GM23338 (cell line): ENCODE data around the gene TBL1XR1. TPM values are rescaled to one million over a fixed set of nuclear protein-coding genes. Genes with fewer than 3 reads are reported as not detected.
A peak's percentile ranks its signal among the peaks of the same experiment; 100 is the strongest.

ENCODE experiments used
- ATAC-seq: fragments of 200-7000 bp; cut with Tn5 transposase; 3 replicates; pipeline ENCODE4 v1.9.1; 2020
- DNase-seq: peaks from one replicate; pipeline ENCODE4 v3.0.0-alpha.2; 2015; ENCODE audit warnings: low spot score
- H2AFZ ChIP-seq: fragments of 200-600 bp; sonication (generic); 2 replicates; pipeline ENCODE4 v1.8.0; 2016; ENCODE audit warnings: antibody characterized with exemption, mild to moderate bottlenecking, moderate library complexity
- H3F3A ChIP-seq: fragments of 200-600 bp; sonication (generic); replicated peaks from 2 replicates; pipeline ENCODE4 v1.8.0; 2017; ENCODE audit warnings: antibody characterized with exemption, mixed run types, low read depth
- H3K27ac ChIP-seq: fragments of 200-600 bp; sonication (generic); 2 replicates; pipeline ENCODE4 v1.6.1; 2016; ENCODE audit warnings: low read depth
- H3K27me3 ChIP-seq: fragments of 200-600 bp; sonication (generic); 2 replicates; pipeline ENCODE4 v1.8.0; 2016; ENCODE audit warnings: mild to moderate bottlenecking, mixed run types, moderate library complexity; ENCODE audit not compliant: insufficient read depth
- H3K36me3 ChIP-seq: fragments of 200-600 bp; sonication (generic); 2 replicates; pipeline ENCODE4 v1.8.0; 2016; ENCODE audit warnings: mild to moderate bottlenecking; ENCODE audit not compliant: insufficient read depth
- H3K4me1 ChIP-seq: fragments of 200-600 bp; sonication (generic); 2 replicates; pipeline ENCODE4 v1.8.0; 2016; ENCODE audit warnings: mild to moderate bottlenecking, moderate library complexity; ENCODE audit not compliant: insufficient read depth
- H3K4me2 ChIP-seq: fragments of 200-600 bp; sonication (generic); 2 replicates; pipeline ENCODE4 v1.7.1; 2017; ENCODE audit warnings: mixed run types
- H3K4me3 ChIP-seq: fragments of 200-600 bp; sonication (generic); 2 replicates; pipeline ENCODE4 v1.6.1; 2016; ENCODE audit warnings: mixed run types
- H3K79me2 ChIP-seq: fragments of 200-600 bp; sonication (generic); replicated peaks from 2 replicates; pipeline ENCODE4 v1.8.0; 2017; ENCODE audit warnings: mild to moderate bottlenecking; ENCODE audit not compliant: insufficient read depth
- H3K9me2 ChIP-seq: fragments of 200-600 bp; sonication (generic); 2 replicates; pipeline ENCODE4 v1.8.0; 2017; ENCODE audit not compliant: insufficient read depth
- H4K20me1 ChIP-seq: fragments of 200-600 bp; sonication (generic); replicated peaks from 2 replicates; pipeline ENCODE4 v1.8.0; 2017; ENCODE audit warnings: mild to moderate bottlenecking; ENCODE audit not compliant: insufficient read depth
- H3K27ac Mint-ChIP-seq: 2 replicates; pipeline ENCODE4 v1.8.0; 2020; ENCODE audit warnings: inconsistent platforms, mild to moderate bottlenecking, moderate library complexity, mixed read lengths
- H3K27me3 Mint-ChIP-seq: 3 replicates; pipeline ENCODE4 v1.8.0; 2022; ENCODE audit warnings: low read depth, mild to moderate bottlenecking, moderate library complexity, mixed read lengths, inconsistent platforms; ENCODE audit not compliant: insufficient read depth, poor library complexity
- H3K36me3 Mint-ChIP-seq: 3 replicates; pipeline ENCODE4 v1.8.0; 2021; ENCODE audit warnings: low read depth, mild to moderate bottlenecking, inconsistent platforms, moderate library complexity, mixed read lengths
- H3K4me1 Mint-ChIP-seq: 3 replicates; pipeline ENCODE4 v1.8.0; 2020; ENCODE audit warnings: mild to moderate bottlenecking, inconsistent platforms, mixed read lengths
- H3K4me3 Mint-ChIP-seq: 3 replicates; pipeline ENCODE4 v1.8.0; 2021; ENCODE audit warnings: moderate library complexity, mild to moderate bottlenecking, inconsistent platforms, mixed read lengths
- H3K9me3 Mint-ChIP-seq: 3 replicates; pipeline ENCODE4 v1.8.0; 2020; ENCODE audit warnings: moderate library complexity, mild to moderate bottlenecking, inconsistent platforms, mixed read lengths
- CREB1 ChIP-seq: fragments of 250-450 bp; sonication (Bioruptor Pico); IDR thresholded peaks from 2 replicates; pipeline ENCODE4 v1.5.0; 2020; ENCODE audit warnings: low read depth, mild to moderate bottlenecking, moderate library complexity
- EZH2 ChIP-seq: fragments of 200-600 bp; sonication (generic); IDR thresholded peaks from one replicate; pipeline ENCODE4 v1.8.0; 2017; ENCODE audit warnings: antibody characterized with exemption, mild to moderate bottlenecking, low read depth; ENCODE audit not compliant: unreplicated experiment
- EZH2phosphoT487 ChIP-seq: fragments of 200-600 bp; sonication (generic); IDR thresholded peaks from one replicate; pipeline ENCODE4 v1.8.1; 2018; ENCODE audit warnings: antibody characterized with exemption; ENCODE audit not compliant: unreplicated experiment
- JUNB ChIP-seq: IDR thresholded peaks from one replicate; pipeline ENCODE4 v1.6.1; 2016; ENCODE audit warnings: antibody characterized with exemption; ENCODE audit not compliant: unreplicated experiment
- POLR2AphosphoS5 ChIP-seq: IDR thresholded peaks from 2 replicates; pipeline ENCODE4 v1.6.1; 2016; ENCODE audit warnings: antibody characterized with exemption, low read depth
- STAT1 ChIP-seq: IDR thresholded peaks from one replicate; pipeline ENCODE4 v1.6.1; 2016; ENCODE audit warnings: antibody characterized with exemption; ENCODE audit not compliant: unreplicated experiment
- ZNF114 ChIP-seq: fragments of 250-450 bp; sonication (Bioruptor Pico); IDR thresholded peaks from 2 replicates; pipeline ENCODE4 v1.5.0; 2020; ENCODE audit warnings: mild to moderate bottlenecking, moderate library complexity
- ZNF331 ChIP-seq: fragments of 250-450 bp; sonication (Bioruptor Pico); IDR thresholded peaks from 2 replicates; pipeline ENCODE4 v1.5.0; 2020; ENCODE audit warnings: low read depth, mild to moderate bottlenecking, moderate library complexity
- polyA plus RNA-seq: library from polyadenylated mRNA; unstranded; fragments of >200 nt; fragmentation: Nextera tagmentation; extraction: Ambion mirVana; gene quantifications from 2 replicates; pipeline ENCODE4 v1.2.1, GENCODE V29; 2016
- total RNA-seq: library from RNA; depleted of rRNA; stranded (reverse); fragments of >200 nt; shearing (Covaris generic); gene quantifications from 2 replicates; pipeline ENCODE4 v1.2.3, GENCODE V29; 2014
- TF ChIP-seq, protein P1 (sequence below): IDR thresholded peaks from one replicate; pipeline ENCODE4 v1.6.1; 2018; ENCODE audit warnings: antibody characterized with exemption; ENCODE audit not compliant: unreplicated experiment
- TF ChIP-seq, protein P2 (sequence below): IDR thresholded peaks from 2 replicates; pipeline ENCODE4 v1.6.1; 2016; ENCODE audit warnings: antibody characterized with exemption

Gene TBL1XR1
- total and polyA plus RNA-seq, 2 experiments from 2014 or later = 49.6 to 122 TPM

DNA sequence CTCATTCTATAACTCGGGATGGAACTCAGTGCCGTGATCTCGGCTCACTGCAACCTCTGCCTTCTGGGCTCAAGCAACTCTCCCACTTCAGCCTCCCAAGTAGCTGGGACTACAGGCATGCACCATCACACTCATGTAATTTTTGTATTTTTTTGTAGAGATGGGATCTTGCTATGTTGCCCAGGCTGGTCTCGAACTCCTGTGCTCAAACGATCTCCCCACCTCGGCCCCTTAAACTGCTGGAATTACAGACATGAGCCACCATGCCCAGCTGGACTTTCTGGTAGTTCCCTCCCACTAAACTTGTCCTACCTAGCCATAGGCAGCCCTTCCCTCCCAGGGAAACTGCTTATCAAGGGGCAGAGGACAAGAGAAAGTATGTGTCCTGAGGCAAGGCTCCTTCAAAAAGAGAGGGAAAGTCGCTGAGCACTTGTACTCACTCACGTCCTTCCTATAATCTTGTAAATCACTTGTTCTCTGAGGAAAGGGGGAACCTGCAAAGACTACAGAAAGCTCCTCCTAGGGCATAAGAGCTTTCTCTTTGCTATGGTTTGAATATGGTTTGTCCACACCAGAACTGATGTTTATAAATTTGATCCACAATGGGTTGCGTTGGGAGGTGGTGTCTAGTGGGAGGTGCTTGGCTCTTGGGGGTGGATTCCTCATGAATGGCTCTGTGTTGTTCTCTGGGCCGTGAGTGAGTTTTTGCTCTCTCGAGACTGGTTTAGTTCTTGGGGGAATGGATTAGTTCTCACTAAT lies 13.6 kb upstream of the TBL1XR1 start:
- no peaks in the 10 kb centered on the region for H4K20me1 ChIP-seq
- Mint-ChIP-seq H3K27ac (no peak overlapping the region), H3K27me3 (peaks cover 4% of the 10 kb centered on the region), H3K36me3 (no peaks in the 10 kb centered on the region; the same call in 2 of the 3 replicates), H3K4me1 (peaks cover 7% of the 10 kb centered on the region), H3K9me3 (peaks cover under 1% of the 10 kb centered on the region; the same call in 1 of the 3 replicates), H3K4me3 (no peak overlapping the region)
- no peaks in the 10 kb centered on the region for H3K36me3 ChIP-seq
- H3K4me3 ChIP-seq = no peak overlapping the region
- ATAC-seq (no peak), DNase-seq (no peak)
- TF ChIP-seq POLR2AphosphoS5 (no peak), STAT1 (no peak), CREB1 (no peak), EZH2phosphoT487 (no peak), EZH2 (no peak), JUNB (no peak)
- TF ChIP-seq, protein P1, sequence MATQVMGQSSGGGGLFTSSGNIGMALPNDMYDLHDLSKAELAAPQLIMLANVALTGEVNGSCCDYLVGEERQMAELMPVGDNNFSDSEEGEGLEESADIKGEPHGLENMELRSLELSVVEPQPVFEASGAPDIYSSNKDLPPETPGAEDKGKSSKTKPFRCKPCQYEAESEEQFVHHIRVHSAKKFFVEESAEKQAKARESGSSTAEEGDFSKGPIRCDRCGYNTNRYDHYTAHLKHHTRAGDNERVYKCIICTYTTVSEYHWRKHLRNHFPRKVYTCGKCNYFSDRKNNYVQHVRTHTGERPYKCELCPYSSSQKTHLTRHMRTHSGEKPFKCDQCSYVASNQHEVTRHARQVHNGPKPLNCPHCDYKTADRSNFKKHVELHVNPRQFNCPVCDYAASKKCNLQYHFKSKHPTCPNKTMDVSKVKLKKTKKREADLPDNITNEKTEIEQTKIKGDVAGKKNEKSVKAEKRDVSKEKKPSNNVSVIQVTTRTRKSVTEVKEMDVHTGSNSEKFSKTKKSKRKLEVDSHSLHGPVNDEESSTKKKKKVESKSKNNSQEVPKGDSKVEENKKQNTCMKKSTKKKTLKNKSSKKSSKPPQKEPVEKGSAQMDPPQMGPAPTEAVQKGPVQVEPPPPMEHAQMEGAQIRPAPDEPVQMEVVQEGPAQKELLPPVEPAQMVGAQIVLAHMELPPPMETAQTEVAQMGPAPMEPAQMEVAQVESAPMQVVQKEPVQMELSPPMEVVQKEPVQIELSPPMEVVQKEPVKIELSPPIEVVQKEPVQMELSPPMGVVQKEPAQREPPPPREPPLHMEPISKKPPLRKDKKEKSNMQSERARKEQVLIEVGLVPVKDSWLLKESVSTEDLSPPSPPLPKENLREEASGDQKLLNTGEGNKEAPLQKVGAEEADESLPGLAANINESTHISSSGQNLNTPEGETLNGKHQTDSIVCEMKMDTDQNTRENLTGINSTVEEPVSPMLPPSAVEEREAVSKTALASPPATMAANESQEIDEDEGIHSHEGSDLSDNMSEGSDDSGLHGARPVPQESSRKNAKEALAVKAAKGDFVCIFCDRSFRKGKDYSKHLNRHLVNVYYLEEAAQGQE = no peak
- H3F3A ChIP-seq = no peaks in the 10 kb centered on the region
- no peaks in the 10 kb centered on the region for H3K27me3 ChIP-seq
- no peak overlapping the region for H3K27ac ChIP-seq
- peak overlapping the region; percentile 38; the same call in 1 of the 2 replicates for H2AFZ ChIP-seq
- H3K4me1 ChIP-seq = peaks cover 4% of the 10 kb centered on the region; the same call in 1 of the 2 replicates
- no peaks in the 10 kb centered on the region for H3K9me2 ChIP-seq
- no peaks in the 10 kb centered on the region for H3K79me2 ChIP-seq
- no peak overlapping the region for H3K4me2 ChIP-seq

DNA sequence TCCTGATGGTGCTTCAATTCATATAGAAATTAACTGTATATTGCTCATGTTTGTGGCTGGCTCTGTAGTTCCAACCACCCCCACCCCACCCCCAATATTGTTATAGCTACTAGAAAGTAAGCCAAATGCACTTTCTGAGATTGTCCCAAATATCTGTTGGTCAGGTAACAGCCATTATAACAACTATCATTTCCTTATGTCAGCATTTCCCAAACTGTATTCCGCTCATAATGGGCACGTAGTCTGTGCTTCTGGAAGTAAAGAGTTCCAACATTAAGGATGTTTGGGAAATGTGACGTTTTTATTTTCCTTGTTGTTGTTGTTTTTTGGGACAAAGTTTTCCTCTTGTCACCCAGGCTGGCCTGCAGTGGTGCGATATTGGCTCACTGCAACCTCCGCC lies 12.2 kb upstream of the TBL1XR1 start:
- H3K27me3 ChIP-seq = no peaks in the 10 kb centered on the region
- no peak overlapping the region for H3K4me2 ChIP-seq
- H3K9me2 ChIP-seq = no peaks in the 10 kb centered on the region
- peaks cover 7% of the 10 kb centered on the region for H3K4me1 Mint-ChIP-seq
- peaks cover 4% of the 10 kb centered on the region for H3K27me3 Mint-ChIP-seq
- no peaks in the 10 kb centered on the region for H3K36me3 ChIP-seq
- H3F3A ChIP-seq = no peaks in the 10 kb centered on the region
- no peak overlapping the region for H3K4me3 ChIP-seq
- H3K9me3 Mint-ChIP-seq = peaks cover 12% of the 10 kb centered on the region
- no peaks in the 10 kb centered on the region for H4K20me1 ChIP-seq
- DNase-seq (no peak), ATAC-seq (no peak)
- no peak overlapping the region for H3K27ac Mint-ChIP-seq
- H3K27ac ChIP-seq = no peak overlapping the region
- H2AFZ ChIP-seq = no peak overlapping the region
- no peaks in the 10 kb centered on the region for H3K79me2 ChIP-seq
- peaks cover 2% of the 10 kb centered on the region; the same call in 1 of the 3 replicates for H3K36me3 Mint-ChIP-seq
- no peak overlapping the region for H3K4me3 Mint-ChIP-seq
- peaks cover 4% of the 10 kb centered on the region; the same call in 1 of the 2 replicates for H3K4me1 ChIP-seq
- TF ChIP-seq ZNF331 (CRISPR knock-in tag) (no peak), STAT1 (no peak), CREB1 (no peak), EZH2 (no peak), ZNF114 (CRISPR knock-in tag) (no peak), JUNB (no peak), EZH2phosphoT487 (no peak)
- TF ChIP-seq, protein P1 = no peak
- TF ChIP-seq, protein P2, sequence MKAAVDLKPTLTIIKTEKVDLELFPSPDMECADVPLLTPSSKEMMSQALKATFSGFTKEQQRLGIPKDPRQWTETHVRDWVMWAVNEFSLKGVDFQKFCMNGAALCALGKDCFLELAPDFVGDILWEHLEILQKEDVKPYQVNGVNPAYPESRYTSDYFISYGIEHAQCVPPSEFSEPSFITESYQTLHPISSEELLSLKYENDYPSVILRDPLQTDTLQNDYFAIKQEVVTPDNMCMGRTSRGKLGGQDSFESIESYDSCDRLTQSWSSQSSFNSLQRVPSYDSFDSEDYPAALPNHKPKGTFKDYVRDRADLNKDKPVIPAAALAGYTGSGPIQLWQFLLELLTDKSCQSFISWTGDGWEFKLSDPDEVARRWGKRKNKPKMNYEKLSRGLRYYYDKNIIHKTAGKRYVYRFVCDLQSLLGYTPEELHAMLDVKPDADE = no peak
